Endothelial cell of hepatic sinusoid (primary cell): ENCODE measurements around the gene PLRG1.

Experiments used
- in situ Hi-C: cut with HindIII; loops from 2 replicates; pipeline ENCODE4 v1.10.0; 2017; ENCODE audit warnings: low sequenced_read_pairs

Gene PLRG1

GRCh38 chr4:154526151-154526550 is 24.0 kb downstream of the PLRG1 start:
- in situ Hi-C loops = no loop called here

- in situ Hi-C loops = no loop called here
Observed at GRCh38 chr4:154521607-154522006, 28.6 kb downstream of the PLRG1 start.

GRCh38 chr4:154519214-154519613 is 31.0 kb downstream of the PLRG1 start:
- in situ Hi-C loops = no loop called here

GRCh38 chr4:154517591-154517990 is 32.6 kb downstream of the PLRG1 start:
- in situ Hi-C loops = no loop called here

- in situ Hi-C loops = no loop called here
Observed at GRCh38 chr4:154516318-154517029, 33.7 kb downstream of the PLRG1 start.

- in situ Hi-C loops = no loop called here
Observed at GRCh38 chr4:154511981-154512380, 38.2 kb downstream of the PLRG1 start.

GRCh38 chr4:154511548-154511947 is 38.7 kb downstream of the PLRG1 start:
- in situ Hi-C loops = no loop called here

- in situ Hi-C loops = no loop called here
Observed at GRCh38 chr4:154507156-154507555, 43.0 kb downstream of the PLRG1 start.

- in situ Hi-C loops = no loop called here
Observed at GRCh38 chr4:154506253-154506652, 43.9 kb downstream of the PLRG1 start.

GRCh38 chr4:154503598-154503997 is 46.6 kb downstream of the PLRG1 start:
- in situ Hi-C loops = no loop called here

GRCh38 chr4:154502111-154502510 is 48.1 kb downstream of the PLRG1 start:
- in situ Hi-C loops = no loop called here

- in situ Hi-C loops = no loop called here
Observed at GRCh38 chr4:154497889-154498288, 52.3 kb downstream of the PLRG1 start.

- in situ Hi-C loops = no loop called here
Observed at GRCh38 chr4:154495867-154496266, 54.3 kb downstream of the PLRG1 start.

- in situ Hi-C loops = no loop called here
Observed at GRCh38 chr4:154492288-154492687, 57.9 kb downstream of the PLRG1 start.

GRCh38 chr4:154491341-154492271 is 58.6 kb downstream of the PLRG1 start, which contains the start of gene DCHS2:
Gene DCHS2 (minus strand): TSS chr4:154491799. CDS start chr4:154491355, 444 bp downstream.
- in situ Hi-C loops = no loop called here

- in situ Hi-C loops = no loop called here
Observed at GRCh38 chr4:154490583-154491340, 59.4 kb downstream of the PLRG1 start.

- in situ Hi-C loops = no loop called here
Observed at GRCh38 chr4:154490234-154490582, 60.0 kb downstream of the PLRG1 start.

GRCh38 chr4:154489558-154490233 is 60.5 kb downstream of the PLRG1 start:
- in situ Hi-C loops = no loop called here

GRCh38 chr4:154487145-154487544 is 63.1 kb downstream of the PLRG1 start:
- in situ Hi-C loops = no loop called here

- in situ Hi-C loops = no loop called here
Observed at GRCh38 chr4:154485127-154485773, 65.0 kb downstream of the PLRG1 start.
